HG03139 (cell line): ENCODE measurements around the gene MORC4.

ENCODE experiments used
- ATAC-seq: cut with Tn5 transposase; IDR thresholded peaks from one replicate; pipeline ENCODE4 v1.9.1; 2021; ENCODE audit not compliant: unreplicated experiment

The MORC4 gene

DNA sequence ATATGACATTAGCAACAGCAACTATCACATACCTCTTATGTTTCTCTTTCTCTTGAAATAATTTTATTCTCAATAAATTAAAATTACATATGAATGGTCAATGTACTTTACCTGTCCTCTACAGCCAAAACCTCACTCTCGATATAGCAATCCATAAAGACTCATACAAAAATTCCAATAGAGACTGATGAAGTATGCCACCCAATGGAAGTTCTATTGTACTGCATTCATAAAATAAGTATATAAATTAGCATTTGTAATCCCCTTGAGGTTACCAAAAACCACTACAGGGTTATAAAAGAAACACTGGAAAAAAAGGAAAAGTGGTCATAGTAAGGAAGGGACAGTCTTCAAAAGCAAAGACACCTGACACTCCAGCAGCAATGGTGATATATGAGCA, 47.0 kb downstream of the MORC4 start:
- no peak for ATAC-seq

DNA sequence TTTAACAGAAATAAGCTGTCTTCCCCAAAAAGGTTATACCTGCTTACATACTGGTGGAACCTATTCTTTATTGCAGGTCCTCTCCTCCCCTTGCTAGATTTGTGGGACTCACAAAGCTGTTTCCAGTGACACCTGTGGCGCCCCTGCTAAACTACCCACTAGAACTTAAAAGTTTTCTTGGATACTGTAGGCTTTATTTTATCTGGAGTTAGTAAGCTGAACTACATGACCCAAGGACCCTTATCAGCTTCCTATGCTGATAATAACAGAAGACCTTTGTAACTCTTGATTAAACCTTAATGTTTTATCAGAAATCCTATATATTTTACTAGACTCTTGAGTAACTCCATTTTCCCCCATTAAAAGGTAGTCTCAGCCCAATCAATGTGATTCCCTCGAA, 47.5 kb downstream of the MORC4 start:
- no peak for ATAC-seq

DNA sequence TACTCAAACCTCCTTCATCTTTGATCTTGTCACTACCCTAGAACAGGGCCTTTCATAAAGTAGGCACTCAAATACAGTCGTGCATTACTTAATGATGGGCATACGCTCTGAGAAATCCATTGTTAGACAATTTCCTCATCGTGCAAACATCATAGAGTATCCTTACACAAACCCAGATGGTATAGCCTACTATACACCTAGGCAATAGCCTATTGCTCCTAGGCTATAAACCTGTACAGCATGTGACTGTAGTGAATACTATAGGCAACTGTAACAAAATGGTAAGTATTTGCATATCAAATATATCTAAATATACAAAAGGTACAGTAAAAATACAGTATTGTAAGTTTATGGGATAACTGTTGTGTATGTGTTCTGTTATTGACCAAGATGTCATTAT, 47.9 kb downstream of the MORC4 start:
- no peak for ATAC-seq

DNA sequence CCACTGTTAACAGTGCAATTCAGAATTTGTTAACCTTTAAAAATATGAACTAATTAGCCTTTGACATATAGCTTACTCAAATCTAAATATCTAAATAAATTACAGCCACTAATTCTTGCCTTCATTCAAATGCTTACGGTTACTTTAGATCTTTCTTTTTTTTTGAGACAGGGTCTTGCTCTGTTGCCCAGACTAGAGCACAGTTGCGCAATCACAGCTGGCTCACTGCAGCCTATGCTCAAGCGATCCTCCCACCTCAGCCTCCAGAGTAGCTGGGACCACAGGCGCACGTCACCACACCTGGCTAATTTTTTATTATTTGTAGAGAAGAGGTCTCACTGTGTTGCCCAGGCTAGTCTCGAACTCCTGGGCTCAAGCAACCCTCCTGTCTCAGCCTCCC, 48.8 kb downstream of the MORC4 start:
- no peak for ATAC-seq

DNA sequence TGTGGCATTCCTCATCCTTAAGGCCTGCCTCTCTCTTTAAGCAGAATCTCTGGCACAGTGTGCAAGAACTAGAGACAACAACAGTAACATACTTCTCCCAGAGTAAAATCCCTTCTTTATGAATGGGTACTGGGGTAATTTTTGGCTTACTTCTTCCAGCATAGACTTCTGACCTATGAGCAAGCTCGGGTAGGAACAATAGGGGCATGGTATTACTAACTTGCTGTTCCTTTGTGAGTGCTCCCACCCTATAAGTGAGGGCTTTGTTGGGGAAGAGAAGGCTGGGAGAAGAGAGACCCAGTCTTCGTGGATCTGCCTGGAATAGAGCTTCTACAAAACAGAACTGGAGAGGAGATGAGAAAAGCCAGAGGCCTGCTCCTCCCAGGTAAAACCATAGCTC, 49.6 kb downstream of the MORC4 start:
- ATAC-seq, result no peak

DNA sequence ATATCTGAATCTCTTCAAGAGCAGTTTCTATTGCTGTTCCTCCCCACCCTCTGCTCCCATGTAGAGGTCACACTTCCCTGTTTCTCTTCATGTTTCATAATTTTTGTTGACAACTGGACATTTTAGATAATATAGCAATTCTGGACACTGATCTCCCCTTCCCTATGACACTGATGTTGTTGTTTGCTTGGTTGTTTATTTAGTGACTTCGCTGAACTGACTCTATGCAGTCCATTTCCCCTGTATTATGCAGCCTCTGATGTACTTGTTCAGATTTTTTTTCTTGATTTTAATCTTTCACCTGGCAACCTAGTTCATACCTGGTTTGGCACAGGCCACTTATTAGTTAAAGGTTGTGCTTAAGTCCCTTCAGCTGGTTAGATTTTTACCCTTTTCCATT, 50.6 kb downstream of the MORC4 start:
- no peak for ATAC-seq

DNA sequence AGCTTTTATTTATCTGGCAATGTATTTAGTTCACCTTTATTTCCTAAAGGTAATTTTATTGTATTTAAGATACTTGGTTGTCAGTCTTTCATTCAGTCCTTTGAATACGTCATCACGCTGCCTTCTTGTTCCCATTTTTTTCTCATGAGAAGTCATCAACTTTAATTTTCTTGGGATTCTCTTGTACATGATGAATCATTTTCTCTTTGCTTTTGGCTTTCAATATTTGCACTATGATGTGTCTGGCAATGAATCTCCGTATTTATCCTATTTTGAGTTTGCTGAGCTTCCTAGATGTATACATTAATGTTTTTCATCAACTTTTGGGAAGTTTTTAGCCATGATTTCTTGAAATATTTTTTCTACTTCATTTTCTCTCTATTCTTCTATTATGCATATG, 51.4 kb downstream of the MORC4 start:
- no peak for ATAC-seq

DNA sequence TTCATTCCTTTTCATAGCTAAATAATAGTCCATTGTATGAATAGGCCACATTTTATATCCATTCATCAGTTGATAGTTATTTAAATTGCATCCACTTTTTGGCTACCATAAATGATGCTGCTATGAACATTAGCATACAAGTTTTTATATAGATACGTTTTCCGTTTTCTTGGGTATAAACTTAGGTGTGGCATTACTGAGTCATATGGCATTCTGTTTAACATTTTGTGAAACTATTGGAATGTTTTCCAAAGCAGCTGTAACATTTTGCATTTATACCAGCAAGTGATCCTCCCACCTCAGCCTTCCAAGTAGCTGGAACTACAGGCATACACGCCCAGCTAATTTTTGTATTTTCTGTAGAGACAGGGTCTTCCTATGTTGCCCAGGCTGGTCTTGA, 53.5 kb downstream of the MORC4 start:
- no peak for ATAC-seq

DNA sequence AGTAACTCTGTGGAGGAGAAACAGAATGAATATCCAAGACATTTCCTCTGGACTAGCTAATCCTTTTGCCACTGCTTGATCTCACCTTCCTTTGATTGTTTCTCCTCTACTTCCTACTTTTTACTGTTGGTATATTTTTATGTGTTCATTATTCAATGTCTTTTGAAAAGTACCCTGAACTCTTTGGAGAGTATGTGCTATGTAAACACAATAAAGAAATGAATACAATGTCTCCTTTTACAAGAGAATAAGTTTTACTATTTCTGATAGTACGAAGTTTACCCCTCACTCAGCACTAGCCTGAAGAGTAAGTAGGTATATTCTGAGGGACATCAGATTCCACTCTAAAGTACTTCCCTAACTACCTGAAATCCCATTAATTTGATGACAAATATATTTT, 59.9 kb downstream of the MORC4 start:
- ATAC-seq, result no peak

DNA sequence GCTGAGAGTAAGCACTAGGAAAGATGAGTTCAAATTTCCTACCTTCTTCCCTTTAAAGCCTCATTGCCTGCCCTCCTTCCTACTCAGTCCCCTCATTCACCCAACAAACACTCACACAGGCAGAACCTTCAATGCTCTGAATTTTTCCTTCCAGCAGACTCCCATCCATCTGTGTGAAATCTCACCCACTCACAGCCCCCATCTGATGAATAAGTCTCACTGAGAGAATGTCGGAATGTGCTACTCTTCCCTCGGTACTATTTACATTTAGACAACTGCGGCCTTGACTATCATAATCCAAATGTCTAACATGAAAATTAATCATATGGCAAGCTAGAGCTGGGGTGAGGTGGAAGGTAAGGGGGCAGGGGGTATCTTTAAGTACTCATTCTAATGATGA, 60.4 kb downstream of the MORC4 start:
- no peak for ATAC-seq

DNA sequence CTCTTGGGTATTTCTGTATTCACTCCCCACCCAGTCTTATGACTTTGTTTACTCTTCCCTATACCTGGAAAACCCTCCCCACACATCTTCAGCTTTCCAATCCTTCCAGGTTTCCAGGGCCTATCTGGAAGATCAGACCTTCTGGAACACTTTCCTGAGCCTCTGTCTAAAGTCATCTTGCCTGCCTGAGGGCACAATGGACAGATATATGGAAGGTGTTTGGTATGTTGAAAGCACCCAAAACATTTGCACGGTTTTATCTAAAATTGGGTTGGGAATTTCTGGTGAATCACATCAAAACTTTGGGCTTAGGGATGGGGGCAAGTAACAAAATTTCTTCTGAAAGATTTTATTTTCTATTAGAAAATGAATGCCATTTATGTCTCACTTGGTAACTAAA, 63.8 kb downstream of the MORC4 start:
- ATAC-seq, result no peak

DNA sequence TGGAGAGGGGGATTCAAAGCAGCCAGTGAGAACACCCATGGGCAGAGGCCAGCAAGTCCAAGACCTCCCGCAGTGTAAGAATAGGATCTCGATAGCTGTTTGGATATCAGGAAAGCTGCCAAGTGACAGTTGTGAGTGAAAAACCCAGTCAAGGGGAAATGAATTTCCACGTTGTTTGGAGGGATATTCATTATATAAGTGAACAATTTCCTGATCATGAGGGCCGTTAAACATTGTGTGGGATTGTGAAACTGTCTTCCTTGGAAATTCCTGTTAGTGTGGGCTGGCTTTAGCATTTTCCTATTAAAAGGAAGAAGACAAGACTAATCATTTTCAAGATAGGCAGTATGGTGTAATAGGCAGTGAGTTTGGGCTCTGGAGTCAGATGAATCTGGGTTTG, 64.8 kb downstream of the MORC4 start:
- ATAC-seq, result no peak

DNA sequence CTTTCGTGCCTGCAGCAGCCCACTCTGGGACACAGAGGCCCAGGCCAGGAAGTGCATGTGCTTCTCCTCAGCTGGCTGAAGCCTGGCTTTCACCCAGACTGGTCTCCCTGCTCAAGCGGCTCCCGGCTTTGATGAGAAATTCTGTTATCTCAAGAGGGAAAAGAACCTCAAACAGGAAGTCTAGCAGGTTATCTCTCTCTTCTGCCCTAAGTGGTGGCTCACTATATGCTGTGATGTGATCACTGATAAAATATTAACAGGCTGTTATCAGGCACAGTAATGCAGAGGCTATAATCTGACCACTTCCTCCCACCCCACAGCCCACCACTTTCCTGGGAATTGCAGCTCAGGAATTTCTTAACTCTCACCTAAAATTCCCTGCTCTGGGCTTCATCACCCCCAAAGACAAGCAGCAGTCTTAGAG, 66.5 kb downstream of the MORC4 start:
- ATAC-seq, result no peak

DNA sequence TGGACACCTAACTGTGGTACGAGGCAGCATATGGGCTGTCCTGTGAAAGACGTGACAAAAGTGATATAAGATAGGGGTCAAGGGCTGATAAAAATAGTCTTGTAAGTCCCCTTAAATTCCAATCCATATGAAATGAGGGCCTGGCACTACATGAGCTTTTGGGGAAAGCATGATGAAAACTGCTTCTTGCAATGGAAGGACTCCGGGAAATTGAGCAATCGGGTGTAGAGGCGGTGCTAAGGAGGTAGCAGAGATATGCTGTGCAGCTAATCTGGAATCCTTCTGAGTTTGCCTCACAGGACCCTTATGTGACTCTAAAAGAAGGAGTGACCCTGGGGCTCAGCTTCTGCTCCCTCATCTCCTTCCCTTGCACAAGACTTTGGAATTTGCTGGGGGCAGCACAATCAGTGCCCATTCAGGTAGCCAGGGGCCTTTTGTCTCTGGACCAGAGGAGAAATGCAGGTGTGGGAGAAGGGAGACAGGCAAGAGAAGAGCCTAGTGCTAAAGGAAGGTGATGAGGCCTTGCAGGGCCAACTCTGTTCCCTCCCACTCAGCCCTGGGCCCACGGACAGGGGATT, 67.0 kb downstream of the MORC4 start:
- no peak for ATAC-seq

DNA sequence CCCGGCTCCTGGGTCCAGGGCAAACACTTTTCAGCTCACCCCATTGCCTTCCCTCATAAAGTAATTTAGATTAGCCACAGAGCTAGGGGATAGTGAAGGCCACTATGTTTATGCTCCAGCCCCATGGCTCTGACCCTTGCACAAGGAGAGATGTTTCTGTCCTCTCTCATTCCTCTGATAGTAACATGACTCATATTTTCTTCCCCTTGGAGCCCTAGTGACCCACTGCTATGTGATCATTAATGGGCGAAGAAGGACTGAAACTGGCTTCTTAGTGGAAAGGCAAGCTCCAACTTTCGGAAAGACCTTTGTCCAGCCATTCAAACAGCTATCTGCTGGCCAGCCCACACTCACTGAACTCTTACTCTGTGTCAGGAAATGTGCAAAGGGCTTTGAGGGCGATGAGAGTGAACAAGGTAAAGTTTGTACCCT, 67.5 kb downstream of the MORC4 start:
- ATAC-seq, result no peak

DNA sequence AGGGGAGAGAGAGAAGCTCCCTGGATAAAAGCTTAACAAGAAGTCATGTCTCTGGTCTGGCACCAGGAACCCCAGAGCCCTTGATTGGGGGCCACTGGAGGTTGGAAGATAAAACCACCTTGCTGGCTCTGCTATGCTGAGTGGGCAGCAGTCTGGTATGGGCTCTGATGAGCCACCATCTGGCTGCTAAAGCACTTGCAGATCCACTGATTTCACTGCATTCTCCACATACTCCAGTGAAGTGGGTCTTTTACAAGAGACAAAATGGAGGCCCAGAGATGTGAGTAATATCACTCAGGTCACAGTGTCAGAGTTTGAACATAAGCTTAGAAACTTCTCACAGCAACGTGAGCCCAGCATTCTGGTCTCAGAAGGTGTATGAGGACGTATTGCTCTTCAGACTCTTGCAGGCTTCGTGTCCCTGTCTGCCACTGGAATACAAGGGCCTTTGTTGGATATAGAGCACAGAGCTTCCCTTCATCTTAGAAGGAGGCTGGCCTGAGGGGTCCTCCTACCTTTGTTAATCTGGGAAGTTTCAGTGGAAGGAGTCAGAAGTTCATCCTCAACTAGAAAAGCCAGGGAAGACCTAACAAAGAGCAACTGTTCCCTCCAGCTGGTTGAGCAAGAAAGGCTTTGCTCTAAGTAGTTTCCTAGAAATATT, 68.1 kb downstream of the MORC4 start:
- ATAC-seq, result no peak

DNA sequence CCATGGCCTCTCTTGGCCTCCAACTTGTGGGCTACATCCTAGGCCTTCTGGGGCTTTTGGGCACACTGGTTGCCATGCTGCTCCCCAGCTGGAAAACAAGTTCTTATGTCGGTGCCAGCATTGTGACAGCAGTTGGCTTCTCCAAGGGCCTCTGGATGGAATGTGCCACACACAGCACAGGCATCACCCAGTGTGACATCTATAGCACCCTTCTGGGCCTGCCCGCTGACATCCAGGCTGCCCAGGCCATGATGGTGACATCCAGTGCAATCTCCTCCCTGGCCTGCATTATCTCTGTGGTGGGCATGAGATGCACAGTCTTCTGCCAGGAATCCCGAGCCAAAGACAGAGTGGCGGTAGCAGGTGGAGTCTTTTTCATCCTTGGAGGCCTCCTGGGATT, 71.8 kb downstream of the MORC4 start:
- ATAC-seq, result no peak

DNA sequence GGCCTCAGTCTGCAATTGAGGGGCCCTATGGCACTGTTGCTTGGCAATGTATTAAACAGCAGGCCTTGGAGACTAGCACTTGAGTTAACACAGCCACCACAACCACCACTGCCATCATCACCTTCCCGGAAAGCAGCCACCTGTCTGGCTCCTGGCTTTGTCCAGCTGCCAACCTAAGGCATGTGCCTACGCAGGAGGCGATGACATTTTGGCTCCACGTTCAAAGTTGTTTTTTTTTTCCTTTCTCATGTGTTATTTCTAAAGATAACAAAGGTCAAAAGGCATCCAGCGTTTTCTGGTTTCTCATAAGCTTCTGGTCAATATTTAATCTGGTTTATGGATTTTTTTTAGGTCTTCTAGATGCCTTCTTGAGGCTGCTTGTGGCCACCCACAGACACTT, 72.3 kb downstream of the MORC4 start:
- ATAC-seq, result no peak

DNA sequence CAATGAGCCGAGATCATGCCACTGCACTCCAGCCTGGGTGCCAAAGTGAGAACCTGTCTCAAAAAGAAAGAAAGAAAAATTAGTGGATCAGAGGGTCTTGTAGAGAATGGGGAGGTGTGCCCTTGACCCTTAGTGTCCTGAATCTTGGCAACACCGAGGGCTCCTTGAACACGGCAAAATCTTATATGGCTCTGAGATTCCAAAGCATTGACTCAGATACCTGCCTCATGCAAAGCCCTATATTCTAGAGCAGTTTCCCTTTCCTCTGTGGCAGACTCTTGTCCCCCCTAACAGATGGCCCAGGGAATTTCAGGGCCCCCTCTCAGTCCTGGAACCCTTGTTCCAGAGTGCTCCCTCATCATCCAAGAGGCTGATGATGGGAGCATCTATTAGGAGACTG, 73.0 kb downstream of the MORC4 start:
- no peak for ATAC-seq

DNA sequence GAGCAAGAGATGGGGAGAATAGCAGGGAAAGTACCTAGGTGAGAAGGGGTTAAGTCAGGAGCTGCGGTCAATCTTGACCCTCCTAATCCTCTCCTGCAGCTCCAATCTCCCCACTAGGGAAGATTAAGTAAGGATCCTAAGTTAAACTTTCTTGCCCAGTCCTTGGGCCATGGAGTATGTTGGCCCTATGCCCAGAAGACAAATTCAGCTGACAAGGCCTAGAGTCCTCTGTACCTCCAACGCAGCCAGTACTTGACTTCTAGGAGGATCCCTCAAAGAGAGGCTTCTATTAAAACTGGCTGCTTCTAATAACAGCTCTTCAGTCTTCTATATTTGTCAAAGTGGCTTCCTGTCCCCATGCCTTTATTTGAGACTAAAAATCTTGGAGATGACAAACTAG, 78.4 kb downstream of the MORC4 start:
- no peak for ATAC-seq

DNA sequence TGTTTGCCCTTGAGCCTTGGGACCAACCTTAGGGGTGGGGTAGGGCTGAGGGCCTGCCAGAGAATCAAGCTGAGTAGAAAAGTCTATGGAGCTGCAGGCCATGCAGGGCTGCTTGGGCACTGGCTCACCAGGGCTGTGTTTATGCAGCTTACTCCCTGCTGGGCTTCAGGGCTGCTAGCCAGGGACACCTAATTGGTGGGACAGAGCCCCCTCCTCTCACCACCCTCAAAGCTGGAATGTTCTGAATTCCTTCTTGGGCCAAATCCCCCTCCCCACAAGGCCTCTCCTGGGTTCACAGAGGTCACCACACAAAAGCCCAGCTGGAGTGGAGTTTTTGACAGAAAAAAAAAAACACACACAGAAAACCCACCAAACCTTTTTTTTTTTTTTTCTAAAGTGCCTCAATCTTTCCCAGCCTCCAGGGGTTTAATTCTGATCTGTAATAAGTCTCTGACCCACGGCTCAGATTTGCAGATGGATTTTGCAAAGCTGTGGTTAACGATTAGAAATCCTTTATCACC, 80.0 kb downstream of the MORC4 start, which contains the start of gene CLDN2:
CLDN2 (plus strand) TSS at position 471 of the 521 bp plus-strand sequence. CDS start 7,827 bp downstream, outside the sequence.
- ATAC-seq, result no peak

DNA sequence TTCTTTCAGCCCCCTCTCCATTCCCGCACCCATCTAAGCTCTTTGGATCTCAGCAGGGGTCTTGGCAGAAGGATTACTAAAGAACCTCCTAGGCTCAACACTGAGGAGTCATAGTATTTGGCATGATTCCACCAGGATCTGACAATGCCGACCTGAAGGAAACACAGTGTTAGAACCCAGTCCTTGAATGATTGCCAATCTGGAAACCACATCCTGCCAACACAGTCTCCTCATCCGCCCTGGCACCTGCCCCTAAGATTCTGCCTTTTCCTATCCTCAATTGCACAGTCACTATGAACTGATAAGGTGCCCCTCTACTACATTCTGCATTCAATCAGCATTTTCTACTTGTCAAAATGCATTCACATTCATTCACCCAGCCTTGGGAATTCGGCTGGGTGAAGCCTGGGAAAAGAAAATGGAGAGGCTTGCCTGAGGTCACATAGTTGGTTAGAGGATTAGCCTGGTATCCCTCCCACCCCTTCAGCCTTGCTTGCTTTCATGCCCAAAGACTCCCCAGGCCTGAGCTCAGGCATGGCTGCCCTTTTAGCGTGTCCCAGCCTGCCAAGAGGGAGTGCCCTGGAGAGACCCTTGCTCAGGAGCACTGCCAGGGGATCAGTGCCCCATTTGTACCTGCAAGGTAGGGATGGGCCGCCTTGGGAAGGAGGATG, 82.0 kb downstream of the MORC4 start:
- no peak for ATAC-seq
